ENCODE results near the gene RER1.

RER1 gene

DNA sequence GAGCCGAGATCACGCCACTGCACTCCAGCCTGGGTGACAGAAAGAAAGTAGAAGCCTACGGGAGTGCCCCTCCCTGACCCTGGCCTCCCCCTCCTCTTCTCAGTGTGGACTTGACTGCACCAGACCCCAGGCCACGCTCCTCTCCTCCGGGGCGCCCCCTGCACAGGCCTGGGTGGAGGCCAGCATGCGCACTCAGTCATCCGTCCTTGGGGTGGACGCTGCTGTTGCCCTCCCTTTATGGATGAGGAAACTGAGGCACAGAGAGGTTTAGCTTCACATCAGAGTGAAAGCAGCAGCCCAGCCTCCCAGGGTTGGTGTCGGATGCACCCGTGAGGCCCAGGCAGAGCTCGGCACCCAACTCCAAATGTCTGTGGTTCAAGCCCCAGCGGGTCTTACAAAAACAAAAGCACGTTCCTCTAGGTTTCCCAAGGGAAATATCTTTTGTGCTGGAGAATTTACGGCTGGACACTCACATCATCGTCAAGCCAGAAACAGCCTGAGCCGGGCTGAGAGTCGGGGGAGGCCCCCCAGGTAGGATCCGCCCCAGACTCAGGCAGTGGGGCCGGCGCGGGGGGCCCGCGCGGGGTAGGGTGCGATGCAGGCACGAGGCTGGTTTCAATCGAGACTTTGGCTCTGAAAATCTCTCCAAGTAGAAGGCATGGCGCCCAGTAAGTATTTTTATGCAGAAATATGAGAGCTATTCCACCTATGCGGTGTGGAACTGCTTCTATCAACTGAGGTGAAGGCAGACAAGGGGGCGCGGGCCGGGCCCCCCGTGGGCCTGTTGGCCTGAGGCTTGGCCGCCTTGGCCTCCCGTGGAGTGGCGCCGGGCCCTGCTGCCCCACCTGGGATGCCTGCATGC lies 36.9 kb upstream of the RER1 start:
- DNase-seq (ENCODE audit: extremely low spot score) = no peak
- ChIA-PET CTCF (interaction anchor here (1.7 kb wide), 1 partner anchor 160 kb away, joined by 3 read pairs; no protein-coding TSS in a partner anchor), POLR2A (no interaction called here)
- TF ChIP-seq CTCF (IDR thresholded peaks at IDR 0.05; ENCODE audit: control extremely low read depth, extremely low read depth, low read depth, missing control alignments) = no peak

DNA sequence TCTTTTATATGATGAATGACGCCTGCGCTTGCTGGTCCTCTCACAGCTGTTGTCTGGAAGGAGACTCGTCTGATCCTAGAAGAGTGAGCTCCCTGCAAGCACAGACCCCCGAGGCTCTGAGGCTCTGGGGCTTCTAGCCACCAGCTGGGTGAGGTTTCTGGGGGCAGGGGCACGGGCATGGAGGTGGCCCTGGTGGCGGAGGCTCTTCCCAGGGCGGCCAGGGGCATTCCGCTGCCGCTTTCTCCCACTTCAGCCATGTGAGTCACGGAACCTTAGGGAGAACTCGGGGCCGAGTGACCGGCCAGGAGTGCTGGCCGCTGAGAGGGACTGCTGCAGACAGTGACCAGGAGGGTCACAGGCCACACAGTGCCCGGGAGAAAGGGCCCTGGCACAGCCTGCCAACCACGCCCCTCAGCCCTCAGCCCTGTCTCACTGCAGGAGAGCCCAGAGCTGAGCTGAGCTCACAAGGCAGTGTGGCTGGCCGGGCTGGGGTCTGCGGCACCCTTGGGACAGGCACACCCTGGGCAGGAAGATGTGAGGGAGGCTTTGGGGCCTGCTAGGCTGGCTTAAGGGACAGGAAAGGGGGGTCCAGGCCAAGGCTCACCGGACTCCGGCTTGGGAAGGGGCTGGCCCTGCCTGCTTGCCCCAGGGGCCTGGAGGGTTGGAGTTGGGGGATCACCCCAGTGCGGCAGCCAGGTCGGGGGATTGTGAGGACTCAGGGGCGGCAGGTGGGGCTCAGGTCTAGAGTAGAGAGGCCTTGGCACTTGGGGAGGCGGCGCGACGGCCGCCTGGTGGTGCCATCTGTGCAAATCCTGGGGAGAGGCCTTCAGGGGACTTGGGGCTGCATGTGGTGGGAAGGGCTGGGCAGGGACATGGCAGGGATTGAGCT lies 36.0 kb upstream of the RER1 start:
- no peak for TF ChIP-seq CTCF (IDR thresholded peaks at IDR 0.05; ENCODE audit: control extremely low read depth, extremely low read depth, low read depth, missing control alignments)
- ChIA-PET CTCF (interaction anchor here (1.7 kb wide), 1 partner anchor 161 kb away, joined by 3 read pairs; no protein-coding TSS in a partner anchor), POLR2A (no interaction called here)
- DNase-seq (ENCODE audit: extremely low spot score) = no peak

GRCh38 chr1:2356401-2356800 lies 35.2 kb upstream of the RER1 start:
- CTCF ChIA-PET = no interaction called here
- no peak for DNase-seq (ENCODE audit: extremely low spot score)
- POLR2A ChIA-PET = no interaction called here
- no peak for TF ChIP-seq CTCF (IDR thresholded peaks at IDR 0.05; ENCODE audit: control extremely low read depth, extremely low read depth, low read depth, missing control alignments)

DNA sequence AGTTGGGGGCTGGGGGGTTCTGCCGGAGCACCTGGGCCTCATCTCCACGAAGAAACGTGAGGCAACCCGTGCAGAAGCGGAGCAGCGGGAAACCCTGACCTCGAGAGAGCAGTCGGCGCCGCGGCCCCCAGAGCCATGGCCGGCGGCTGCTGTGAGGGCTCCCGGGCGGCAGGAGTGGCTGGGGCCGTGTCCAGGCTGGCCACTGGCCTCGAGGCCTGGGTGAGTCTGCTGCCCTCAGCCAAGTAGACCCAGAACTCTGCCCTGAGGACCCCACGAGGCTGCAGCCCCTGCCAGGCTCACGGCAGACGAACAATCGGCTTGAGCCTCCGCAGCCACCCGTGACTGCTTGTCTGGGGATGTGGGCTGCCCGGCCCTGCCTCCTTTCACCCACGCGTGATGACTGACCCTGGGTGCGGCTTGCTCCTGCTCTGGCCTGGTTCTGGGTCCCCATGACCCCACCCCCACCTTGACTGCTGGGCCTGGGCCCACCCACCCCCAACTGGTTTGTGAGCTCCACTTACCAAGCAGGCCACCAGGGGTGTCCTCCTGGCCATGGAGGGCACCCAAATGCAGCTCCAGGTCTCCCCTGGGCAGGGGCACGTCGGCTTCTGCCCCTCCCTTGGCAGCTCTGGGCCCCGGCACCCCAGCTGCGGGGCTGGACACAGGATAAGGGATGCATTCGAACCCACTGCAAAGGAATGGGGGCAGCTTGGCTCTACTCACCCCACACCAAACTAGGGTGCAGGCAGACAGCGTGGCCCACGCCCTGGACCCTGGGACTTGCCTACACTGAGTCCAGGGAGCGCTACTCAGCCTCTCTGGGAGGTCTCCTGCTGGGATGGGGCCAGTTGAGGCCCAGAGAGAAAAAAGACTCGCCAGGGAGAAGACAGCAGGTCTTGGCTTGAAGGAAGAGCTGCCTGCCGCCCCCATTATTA lies 34.5 kb upstream of the RER1 start:
- no peak for TF ChIP-seq CTCF (IDR thresholded peaks at IDR 0.05; ENCODE audit: control extremely low read depth, extremely low read depth, low read depth, missing control alignments)
- ChIA-PET POLR2A (no interaction called here), CTCF (interaction anchor here (1.6 kb wide), 1 partner anchor 25 kb away, joined by 5 read pairs; no protein-coding TSS in a partner anchor)
- DNase-seq (ENCODE audit: extremely low spot score) = no peak

DNA sequence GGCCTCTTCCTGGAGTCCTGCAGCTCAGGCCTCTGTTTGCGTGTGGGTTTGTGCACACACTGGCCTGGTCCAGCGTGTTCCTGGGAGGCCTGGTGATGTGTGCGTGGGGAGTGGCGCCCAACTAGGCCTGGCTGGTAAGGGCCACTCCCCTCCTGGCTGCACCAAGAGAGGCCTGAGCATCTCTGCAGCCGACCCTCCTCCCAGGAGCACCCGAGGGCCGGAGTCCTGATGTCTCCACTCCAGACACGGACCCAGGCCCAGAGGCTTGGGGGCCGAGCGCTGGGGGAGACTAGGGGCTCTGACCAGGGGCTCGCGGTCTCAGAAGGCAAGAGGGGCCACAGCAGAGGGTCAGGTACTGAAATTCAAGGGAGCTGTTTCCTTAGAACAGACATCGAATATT lies 33.6 kb upstream of the RER1 start:
- DNase-seq (ENCODE audit: extremely low spot score) = no peak
- POLR2A ChIA-PET = no interaction called here
- TF ChIP-seq CTCF (IDR thresholded peaks at IDR 0.05; ENCODE audit: control extremely low read depth, extremely low read depth, low read depth, missing control alignments) = no peak
- CTCF ChIA-PET = interaction anchor here (1.6 kb wide), 1 partner anchor 24 kb away, joined by 5 read pairs; no protein-coding TSS in a partner anchor

Measured in GM10248 (cell line).